Measurements from ENCODE around the gene GPR55.

Gene GPR55

GRCh38 chr2:230919240-230919639 lies 5.8 kb downstream of the GPR55 start:
- no peak for DNase-seq (ENCODE audit: low read depth in 3 of 3)

GRCh38 chr2:230916218-230916617 lies 8.8 kb downstream of the GPR55 start:
- no peak for DNase-seq (ENCODE audit: low read depth in 3 of 3)

DNA sequence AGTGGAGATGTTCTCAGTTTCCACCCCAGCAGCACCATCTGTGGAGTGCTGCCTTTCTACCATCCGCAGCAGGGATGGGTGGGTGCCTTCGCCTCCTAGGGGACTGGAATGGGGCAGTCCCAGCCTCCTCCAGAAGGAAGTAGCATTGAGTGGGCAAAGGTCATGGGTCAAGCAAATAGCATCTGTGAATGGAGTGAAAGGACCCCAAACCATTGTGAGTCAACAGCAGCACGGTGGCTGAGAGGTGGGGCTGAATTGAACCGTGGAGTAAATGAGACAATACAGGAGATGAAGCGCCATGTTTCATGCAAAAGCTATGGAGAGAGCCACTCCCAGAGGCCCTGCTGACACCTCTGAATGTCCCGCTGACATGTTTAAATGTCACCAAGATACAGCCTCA lies 9.7 kb downstream of the GPR55 start:
- no peak for DNase-seq (ENCODE audit: low read depth in 3 of 3)

GRCh38 chr2:230914886-230915285 lies 10.2 kb downstream of the GPR55 start:
- no peak for DNase-seq (ENCODE audit: low read depth in 3 of 3)

GRCh38 chr2:230913406-230914143 lies 11.5 kb downstream of the GPR55 start:
- no peak for DNase-seq (ENCODE audit: low read depth in 3 of 3)

DNA sequence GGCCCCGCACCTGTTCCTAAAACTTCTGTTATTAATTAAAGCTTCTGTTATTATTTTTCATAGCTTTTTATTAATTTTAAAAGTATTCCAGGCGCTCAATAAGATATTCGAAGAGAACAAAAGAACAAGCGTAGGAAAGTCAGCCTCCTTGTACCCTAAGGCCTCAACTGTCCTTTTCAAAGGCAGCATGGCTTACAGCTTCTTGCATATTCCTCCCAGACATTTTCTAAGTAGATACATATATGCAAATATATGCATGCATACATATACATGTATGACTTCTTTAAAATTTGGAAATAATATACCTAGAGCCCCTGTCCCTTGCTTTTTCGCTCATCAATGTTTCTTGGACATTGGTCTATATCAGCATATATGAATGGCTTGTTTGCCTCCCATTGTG lies 12.3 kb downstream of the GPR55 start:
- DNase-seq (ENCODE audit: low read depth in 3 of 3): no peak

- no peak for DNase-seq (ENCODE audit: low read depth in 3 of 3)
Measured at GRCh38 chr2:230912046-230912445, 13.0 kb downstream of the GPR55 start.

DNA sequence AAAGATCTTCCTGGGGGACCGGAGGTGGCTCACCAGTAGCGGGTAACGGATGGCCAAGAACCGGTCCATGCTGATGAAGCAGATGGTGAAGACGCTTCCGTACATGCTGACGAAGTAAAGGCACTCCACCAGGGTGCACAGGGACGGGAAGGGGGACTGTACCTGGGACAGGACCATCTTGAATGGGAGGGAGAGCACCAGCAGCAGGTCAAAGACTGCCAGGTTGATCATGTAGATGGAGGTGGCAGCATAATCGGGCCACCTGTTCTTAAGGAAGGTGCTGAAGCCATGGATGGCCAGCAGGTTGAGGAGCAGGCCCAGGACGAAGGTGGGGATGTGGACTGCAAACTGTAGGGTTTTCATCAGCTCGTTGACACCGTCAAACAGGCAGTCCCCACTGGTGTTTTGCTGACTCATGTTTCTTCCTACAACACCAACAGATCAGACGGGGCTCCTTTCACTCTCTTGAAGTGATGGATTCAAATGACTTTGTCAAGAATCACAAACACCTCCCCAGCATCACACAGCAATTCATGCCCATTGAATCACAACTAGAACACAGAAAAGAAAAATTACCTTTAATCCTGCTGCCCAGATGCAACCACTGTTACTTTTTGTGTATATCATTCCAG lies 14.4 kb downstream of the GPR55 start:
- no peak for DNase-seq (ENCODE audit: low read depth in 3 of 3)

- no peak for DNase-seq (ENCODE audit: low read depth in 3 of 3)
Measured at GRCh38 chr2:230909841-230910545, 15.0 kb downstream of the GPR55 start.

GRCh38 chr2:230908595-230909191 lies 16.3 kb downstream of the GPR55 start:
- DNase-seq (ENCODE audit: low read depth in 3 of 3): peak in 2 of 3 experiments; percentile 23 to 34

- DNase-seq (ENCODE audit: low read depth in 3 of 3): no peak
Measured at GRCh38 chr2:230908092-230908594, 16.9 kb downstream of the GPR55 start.

GRCh38 chr2:230907361-230908091 lies 17.5 kb downstream of the GPR55 start:
- DNase-seq (ENCODE audit: low read depth in 3 of 3): no peak

- DNase-seq (ENCODE audit: low read depth in 3 of 3): no peak
Measured at GRCh38 chr2:230906471-230907230, 18.4 kb downstream of the GPR55 start.

DNA sequence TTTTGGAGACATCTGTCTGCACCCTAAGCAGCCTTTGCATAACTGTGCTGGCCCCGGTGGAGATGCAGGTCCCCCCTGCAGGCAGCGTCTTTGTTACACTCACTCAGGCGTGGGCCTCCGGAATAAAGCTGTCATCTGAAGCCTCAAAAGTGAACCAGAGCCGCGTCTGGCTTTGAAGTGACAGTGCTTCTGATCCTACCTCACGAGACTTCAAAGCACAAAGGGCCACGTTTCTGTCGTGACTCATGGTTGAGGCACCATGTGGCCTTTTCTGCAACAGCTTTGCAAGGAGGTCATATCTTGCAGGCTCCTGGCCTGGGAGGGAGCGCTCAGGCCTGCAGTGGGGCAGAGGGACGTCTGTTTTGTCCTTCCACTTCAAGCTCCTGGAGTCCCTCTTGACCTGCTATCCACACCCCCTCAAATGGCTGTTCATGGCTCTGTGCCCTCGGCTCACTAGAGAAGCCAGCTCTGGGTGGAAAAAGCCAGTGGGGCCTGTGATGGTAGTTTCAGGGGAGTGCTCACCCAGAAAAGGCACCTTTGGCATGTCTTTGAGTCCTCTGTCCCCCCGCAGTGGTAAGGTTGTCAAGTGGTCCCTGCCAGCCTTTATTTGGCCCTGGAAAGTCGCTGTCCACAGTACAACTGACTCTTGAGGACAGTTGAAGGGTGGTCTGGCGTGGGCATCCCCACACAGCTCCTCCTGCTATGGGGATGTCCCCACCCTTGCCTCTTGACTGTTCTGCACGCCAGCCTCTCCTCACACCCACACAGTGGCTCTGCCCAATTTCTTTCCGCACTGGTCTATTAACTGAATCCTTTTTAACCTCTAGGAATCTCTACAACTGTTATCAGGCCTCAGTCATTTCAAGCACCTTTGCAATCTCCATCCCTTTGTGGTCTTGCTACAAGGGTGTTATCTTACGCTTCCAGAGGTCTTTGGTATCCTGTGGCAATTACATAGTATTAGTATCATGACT lies 19.3 kb downstream of the GPR55 start:
- DNase-seq (ENCODE audit: low read depth in 3 of 3): peak; percentile 60 to 88 (median 85)

DNA sequence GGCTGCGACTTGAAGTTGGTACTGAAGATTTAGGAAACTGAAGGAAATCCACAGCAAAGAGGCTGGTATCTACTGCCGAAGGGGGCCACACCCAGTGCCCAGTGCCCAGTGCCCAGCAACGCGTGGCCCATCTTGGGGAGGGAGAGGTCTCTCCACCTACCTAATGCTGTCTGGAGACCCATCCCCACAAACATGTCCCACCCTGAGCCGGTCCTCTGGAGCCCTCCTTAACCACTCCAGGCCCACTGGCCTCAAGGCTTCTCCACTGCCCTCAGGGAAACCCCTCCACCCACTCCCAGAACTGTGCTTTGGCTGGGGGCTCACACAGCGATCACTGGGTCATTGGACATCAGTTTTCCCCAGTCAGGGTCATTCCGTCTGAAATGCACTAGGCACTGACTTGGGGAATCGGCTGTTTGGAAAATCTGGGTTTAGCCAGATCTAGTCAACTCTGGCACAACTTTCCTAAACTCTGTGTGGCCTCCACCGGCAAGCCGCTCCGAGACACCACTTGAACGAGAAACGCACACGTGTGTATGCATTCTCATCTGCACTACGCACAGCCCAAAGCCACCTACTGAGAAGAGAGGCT lies 20.1 kb downstream of the GPR55 start:
- DNase-seq (ENCODE audit: low read depth in 3 of 3): no peak

DNA sequence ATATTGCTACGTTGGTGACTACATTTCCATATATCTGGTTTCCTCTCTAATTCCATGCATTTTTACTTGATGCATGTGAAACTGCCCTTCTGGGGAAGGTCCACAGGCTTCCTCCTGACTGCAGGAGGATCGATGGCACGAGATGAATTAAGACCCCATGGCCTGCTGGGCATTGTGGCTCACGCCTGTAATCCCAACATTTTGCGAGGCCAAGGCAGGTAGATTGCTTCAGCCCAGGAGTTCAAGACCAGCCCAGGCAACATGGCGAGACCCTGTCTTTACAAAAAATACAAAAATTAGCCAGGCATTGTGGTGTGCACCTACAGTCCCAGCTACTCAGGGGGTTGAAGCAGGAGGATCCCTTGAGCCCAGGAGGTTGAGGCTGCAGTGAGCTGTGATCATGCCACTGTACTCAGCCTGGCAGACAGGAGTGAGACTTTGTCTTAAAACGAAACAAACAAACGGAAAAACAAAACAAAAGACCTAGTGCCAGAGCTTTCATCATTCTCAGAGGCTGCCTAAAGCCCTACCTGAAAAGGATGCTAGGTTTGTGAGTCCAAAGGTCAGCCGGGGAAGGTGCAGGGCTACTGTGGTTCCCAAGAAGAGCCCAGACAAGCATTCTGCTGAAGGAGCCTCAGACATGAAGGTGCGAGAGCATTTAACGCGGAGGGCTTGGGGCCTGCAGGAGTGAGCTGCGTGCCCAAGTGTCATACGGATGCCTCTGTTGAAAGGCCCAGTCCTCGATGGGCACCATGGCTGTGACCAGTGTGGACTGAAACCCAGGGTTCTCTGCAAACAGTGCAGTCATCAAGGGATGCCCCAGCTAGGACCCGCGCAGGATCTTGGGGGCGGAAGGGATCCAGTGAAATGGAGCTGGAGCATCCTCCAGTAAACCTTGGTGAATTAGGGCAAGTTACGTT lies 21.6 kb downstream of the GPR55 start:
- no peak for DNase-seq (ENCODE audit: low read depth in 3 of 3)

DNA sequence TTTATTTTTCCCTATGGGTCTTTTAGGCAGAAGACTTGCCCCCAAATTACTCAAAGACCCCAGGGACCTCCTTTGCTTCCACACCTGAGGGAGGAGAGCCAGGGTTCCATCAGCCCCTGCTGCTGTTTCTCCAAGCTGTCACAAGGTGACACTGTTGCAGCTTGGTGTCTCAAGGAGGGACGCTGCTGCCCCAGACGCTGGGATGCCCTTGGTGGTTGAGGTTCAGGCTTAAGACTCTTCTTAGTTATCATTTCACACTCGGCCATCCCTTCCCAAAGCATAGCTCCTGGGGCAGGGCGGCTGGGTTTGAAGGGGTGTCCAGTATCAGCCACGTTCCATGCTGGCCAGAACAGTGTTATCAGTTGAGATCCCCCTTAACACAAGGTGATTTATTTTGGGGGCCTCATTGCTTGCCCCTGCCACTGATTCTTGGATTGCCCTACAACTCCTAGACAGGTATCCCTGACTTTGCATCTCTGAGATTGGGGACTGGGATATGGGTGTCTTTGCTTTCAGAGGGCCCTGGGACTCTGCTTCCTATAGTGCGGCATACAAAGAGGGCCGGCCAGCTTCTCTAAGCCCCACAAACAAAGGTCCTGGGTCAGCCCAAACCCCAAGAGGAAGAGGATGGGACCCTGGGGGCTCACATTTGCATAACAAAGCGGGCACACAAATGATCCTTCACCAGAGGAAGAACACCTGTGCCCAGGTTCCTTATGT lies 22.7 kb downstream of the GPR55 start:
- DNase-seq (ENCODE audit: low read depth in 3 of 3): peak in 1 of 3 experiments; percentile 42
